HL-60 (cell line): ENCODE results near the gene IGF2R.

ENCODE experiments used
- DNase-seq, 2 experiments: peaks; one replicate each; pipeline ENCODE4 v3.0.0-alpha.2; 2010 to 2020; ENCODE audit warnings: low read depth in 1 of 2, low spot score in 1 of 2
- H3K27ac ChIP-seq: fragments of 250-450 bp; sonication (Bioruptor Pico); replicated peaks from 2 replicates; pipeline ENCODE4 v1.5.1; 2020; ENCODE audit warnings: mild to moderate bottlenecking, moderate library complexity
- H3K27me3 ChIP-seq: fragments of 250-450 bp; sonication (Bioruptor Pico); 2 replicates; pipeline ENCODE4 v1.5.1; 2021; ENCODE audit warnings: mild to moderate bottlenecking, moderate library complexity; ENCODE audit not compliant: insufficient read depth, poor library complexity, severe bottlenecking
- H3K4me3 ChIP-seq: replicated peaks from 2 replicates; pipeline ENCODE4 v1.5.1; 2011; ENCODE audit warnings: mild to moderate bottlenecking, control low read depth, low read length; ENCODE audit not compliant: insufficient read depth
- CTCF ChIP-seq: IDR thresholded peaks from one replicate; pipeline ENCODE4 v1.5.1; 2011; ENCODE audit warnings: low read length, control low read depth, inconsistent platforms; ENCODE audit not compliant: insufficient read depth
- GABPA ChIP-seq: IDR thresholded peaks from 2 replicates; pipeline ENCODE4 v1.6.1; 2012; ENCODE audit warnings: low read depth
- POLR2AphosphoS5 ChIP-seq: IDR thresholded peaks from 2 replicates; pipeline ENCODE4 v1.6.1; 2012; ENCODE audit warnings: low read depth
- REST ChIP-seq: IDR thresholded peaks from 2 replicates; pipeline ENCODE4 v1.6.1; 2012; ENCODE audit warnings: low read depth; ENCODE audit not compliant: insufficient replicate concordance
- SPI1 ChIP-seq: IDR thresholded peaks from 2 replicates; pipeline ENCODE4 v1.6.1; 2012; ENCODE audit warnings: low read depth, mild to moderate bottlenecking, borderline replicate concordance

The IGF2R gene

GRCh38 chr6:160014869-160015182, 45.9 kb downstream of the IGF2R start:
- DNase-seq: no peak

GRCh38 chr6:160015778-160016684, 47.1 kb downstream of the IGF2R start:
- no peak overlapping the region for H3K4me3 ChIP-seq
- H3K27me3 ChIP-seq: no peaks in the 10 kb centered on the region
- no peak for DNase-seq
- H3K27ac ChIP-seq: no peak overlapping the region
- TF ChIP-seq REST (no peak), POLR2AphosphoS5 (no peak), SPI1 (no peak), CTCF (no peak), GABPA (no peak)

More at GRCh38 chr6:160014869-160015182, 45.9 kb downstream of the IGF2R start:
- no peaks in the 10 kb centered on the region for H3K27me3 ChIP-seq
- H3K4me3 ChIP-seq: no peak overlapping the region
- H3K27ac ChIP-seq: no peak overlapping the region
- TF ChIP-seq POLR2AphosphoS5: no peak

- Histone ChIP-seq H3K4me3 (no peak overlapping the region), H3K27me3 (no peaks in the 10 kb centered on the region), H3K27ac (no peak overlapping the region)
- no peak for DNase-seq
- no peak for TF ChIP-seq POLR2AphosphoS5
- no peak for TF ChIP-seq SPI1
- TF ChIP-seq REST: no peak
- TF ChIP-seq CTCF: no peak
- no peak for TF ChIP-seq GABPA
These were observed 53.2 kb downstream of the IGF2R start for GRCh38 chr6:160022101-160022500.

- Histone ChIP-seq H3K27me3 (no peaks in the 10 kb centered on the region), H3K27ac (no peak overlapping the region), H3K4me3 (no peak overlapping the region)
- TF ChIP-seq REST (no peak), CTCF (no peak), POLR2AphosphoS5 (no peak), GABPA (no peak), SPI1 (no peak)
- no peak for DNase-seq
These were observed 53.9 kb downstream of the IGF2R start for GRCh38 chr6:160022793-160023192.
